ENCODE measurements around the gene ANTXR1.
"Not testable (repeated sequence)": the region's sequence is repeated elsewhere in the genome, so short reads cannot be mapped to it uniquely, and the experiment has no call there.

The ANTXR1 gene

GRCh38 chr2:69165091-69165880 lies 152.3 kb downstream of the ANTXR1 start:
- DNase-seq (ENCODE audit: low read depth, low spot score) = no peak

- no peak for DNase-seq (ENCODE audit: low read depth, low spot score)
Observed at GRCh38 chr2:69166465-69166811, 153.5 kb downstream of the ANTXR1 start.

- DNase-seq (ENCODE audit: low read depth, low spot score) = no peak
Observed at GRCh38 chr2:69166812-69167468, 154.0 kb downstream of the ANTXR1 start.

- DNase-seq (ENCODE audit: low read depth, low spot score) = no peak
Observed at GRCh38 chr2:69167469-69167822, 154.5 kb downstream of the ANTXR1 start.

GRCh38 chr2:69168144-69168813 lies 155.3 kb downstream of the ANTXR1 start:
- no peak for DNase-seq (ENCODE audit: low read depth, low spot score)

GRCh38 chr2:69168950-69169654 lies 156.1 kb downstream of the ANTXR1 start:
- DNase-seq (ENCODE audit: low read depth, low spot score) = no peak

- DNase-seq (ENCODE audit: low read depth, low spot score) = no peak
Observed at GRCh38 chr2:69169655-69170389, 156.8 kb downstream of the ANTXR1 start.

- DNase-seq (ENCODE audit: low read depth, low spot score) = no peak
Observed at GRCh38 chr2:69170661-69171060, 157.7 kb downstream of the ANTXR1 start.

GRCh38 chr2:69171116-69171896 lies 158.3 kb downstream of the ANTXR1 start:
- no peak for DNase-seq (ENCODE audit: low read depth, low spot score)

- DNase-seq (ENCODE audit: low read depth, low spot score) = no peak
Observed at GRCh38 chr2:69171897-69172525, 159.0 kb downstream of the ANTXR1 start.

GRCh38 chr2:69173706-69174105 lies 160.7 kb downstream of the ANTXR1 start:
- no peak for DNase-seq (ENCODE audit: low read depth, low spot score)

GRCh38 chr2:69174211-69174610 lies 161.2 kb downstream of the ANTXR1 start:
- DNase-seq (ENCODE audit: low read depth, low spot score) = not testable (repeated sequence)

- no peak for DNase-seq (ENCODE audit: low read depth, low spot score)
Observed at GRCh38 chr2:69175790-69176715, 163.1 kb downstream of the ANTXR1 start.

GRCh38 chr2:69177063-69177771 lies 164.2 kb downstream of the ANTXR1 start:
- DNase-seq (ENCODE audit: low read depth, low spot score) = no peak

- DNase-seq (ENCODE audit: low read depth, low spot score) = peak; percentile 89
Observed at GRCh38 chr2:69177785-69178636, 165.0 kb downstream of the ANTXR1 start.

- DNase-seq (ENCODE audit: low read depth, low spot score) = no peak
Observed at GRCh38 chr2:69178756-69179155, 165.8 kb downstream of the ANTXR1 start.

- DNase-seq (ENCODE audit: low read depth, low spot score) = no peak
Observed at GRCh38 chr2:69180227-69180626, 167.2 kb downstream of the ANTXR1 start.

- no peak for DNase-seq (ENCODE audit: low read depth, low spot score)
Observed at GRCh38 chr2:69180974-69181373, 168.0 kb downstream of the ANTXR1 start.
